Amniotic stem cell (primary cell): ENCODE results near the gene UBA5.
A peak's percentile ranks its signal among the peaks of the same experiment; 100 is the strongest.

ENCODE experiments used
- DNase-seq: peaks from one replicate; lab custom pipeline; 2025; lab: John Stamatoyannopoulos, UW

UBA5 gene

DNA sequence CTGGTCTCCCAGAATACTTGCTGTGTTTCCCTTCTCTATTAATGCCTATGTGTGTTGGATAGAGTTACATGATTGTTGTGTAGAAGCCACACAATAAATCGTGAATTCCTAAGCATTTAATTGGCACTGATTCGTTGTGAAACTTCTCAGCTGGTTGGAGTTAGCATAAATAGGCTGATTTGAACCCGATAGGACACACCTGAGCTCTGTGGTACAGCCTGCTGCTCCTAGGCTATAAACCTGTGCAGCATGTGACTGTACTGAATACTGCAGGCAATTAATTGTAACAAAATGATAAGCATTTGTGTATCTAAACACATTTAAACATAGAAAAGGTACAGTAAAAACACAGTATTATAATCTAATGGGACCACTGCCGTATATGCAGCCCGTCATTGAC is 5.4 kb upstream of the UBA5 start:
- no peak for DNase-seq

DNA sequence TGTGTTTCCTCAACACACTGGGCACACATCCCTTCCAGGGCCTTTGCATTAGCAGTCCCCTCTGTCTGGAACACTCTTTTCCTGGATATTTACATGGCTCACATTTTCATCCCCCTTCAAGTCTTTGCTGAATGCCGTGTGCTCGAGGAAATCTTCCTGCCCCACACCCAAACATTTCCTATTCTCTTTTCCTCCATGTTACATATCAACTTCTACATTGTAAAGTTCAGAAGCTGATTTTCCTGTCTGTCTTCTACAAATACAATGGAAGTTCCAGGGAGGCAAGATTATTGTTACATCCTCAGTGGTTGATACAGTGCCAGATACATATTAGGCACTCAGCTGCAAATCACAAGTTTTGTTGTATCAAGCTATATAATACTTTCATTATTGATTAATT is 4.7 kb upstream of the UBA5 start:
- DNase-seq, result no peak

DNA sequence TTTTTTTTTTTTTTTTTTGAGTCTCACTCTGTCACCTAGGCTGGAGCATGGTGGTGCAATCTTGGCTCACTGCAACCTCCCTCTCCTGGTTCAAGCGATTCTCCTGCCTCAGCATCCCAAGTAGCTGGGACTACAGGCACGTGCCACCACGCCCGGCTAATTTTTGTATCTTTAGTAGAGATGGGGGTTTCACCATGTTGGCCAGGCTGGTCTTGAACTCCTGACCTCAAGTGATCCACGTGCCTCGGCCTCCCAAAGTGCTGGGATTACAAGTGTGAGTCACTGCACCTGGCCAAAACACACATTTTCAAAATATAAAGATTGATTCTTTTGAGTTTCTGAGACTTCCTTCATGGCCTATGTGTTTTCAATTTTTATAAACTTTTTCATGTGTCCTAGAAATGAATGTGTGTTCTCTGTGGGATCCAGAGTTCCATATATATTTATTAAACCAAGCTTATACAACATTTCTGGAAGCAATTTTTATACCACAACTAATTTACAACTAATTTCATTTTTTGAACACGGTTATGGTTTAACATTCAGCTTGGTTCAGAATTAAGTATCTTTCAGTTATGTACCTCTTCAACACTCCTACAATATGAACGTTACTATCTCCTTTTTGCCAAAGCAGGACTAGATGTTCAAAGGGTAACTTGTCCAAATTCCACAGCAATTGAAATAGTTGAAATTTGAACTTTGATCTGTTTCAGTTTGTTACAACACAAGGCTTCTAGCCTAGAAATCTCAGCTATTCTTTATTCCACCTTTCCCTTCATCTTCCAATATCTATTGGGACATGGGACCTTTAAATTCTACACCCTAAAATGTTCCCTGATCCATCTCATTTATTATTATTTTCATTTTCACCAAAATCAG is 2.0 kb upstream of the UBA5 start:
- DNase-seq, result no peak

DNA sequence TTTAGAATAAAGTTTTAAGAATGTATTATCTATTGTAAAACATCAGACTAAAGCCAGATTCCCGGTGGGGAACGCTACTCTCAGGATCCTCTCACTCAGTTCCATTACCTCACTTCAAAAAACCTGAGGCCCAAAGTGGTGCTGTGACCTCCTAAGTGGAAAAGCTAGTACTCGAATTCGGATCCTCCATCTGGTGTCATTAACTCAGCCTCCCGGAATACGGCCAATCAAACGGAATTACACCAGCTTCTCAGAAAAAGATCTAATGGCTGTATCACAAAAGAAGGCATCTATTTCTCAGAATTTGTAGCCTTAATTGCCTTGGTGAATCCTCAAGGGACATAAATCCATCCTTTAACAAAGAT is 1.1 kb upstream of the UBA5 start:
- DNase-seq, result no peak

DNA sequence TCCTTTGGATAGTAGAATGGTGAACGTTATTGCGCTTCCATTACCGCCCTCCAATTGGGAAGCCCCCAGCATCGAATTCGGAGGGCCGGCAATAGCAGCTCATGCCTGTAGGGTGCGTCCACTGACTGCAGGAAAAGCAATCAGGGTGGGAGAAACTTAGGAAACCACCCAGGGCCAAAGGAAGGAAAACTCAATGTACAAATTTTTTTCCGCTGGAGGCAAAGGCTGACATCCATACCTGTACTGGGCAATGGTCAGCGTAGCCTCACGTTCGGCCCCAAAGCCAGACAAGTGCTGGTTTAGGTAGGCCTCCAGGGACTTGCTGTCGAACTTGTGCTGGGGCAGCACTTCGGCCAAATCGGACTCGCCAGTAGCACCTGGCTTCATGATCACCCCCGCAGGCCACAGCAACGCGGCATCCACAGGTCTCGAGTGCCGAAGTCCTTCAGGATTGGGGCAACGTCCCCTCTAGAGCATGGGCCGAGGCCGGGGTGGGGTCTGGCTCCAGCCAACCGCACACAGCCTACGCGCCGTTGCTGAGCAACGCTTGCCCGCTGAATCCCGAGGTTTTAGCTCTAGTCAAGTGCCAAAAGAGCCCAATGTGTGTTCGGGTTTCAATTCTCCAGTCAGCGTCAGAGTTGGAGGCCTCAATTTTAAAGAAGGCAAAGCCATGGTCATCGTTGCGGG is 621 bp upstream of the UBA5 start, which contains the start of gene ACAD11:
ACAD11 (minus strand) TSS at position 445 of the 687 bp plus-strand sequence; CDS start at position 387, 58 bp downstream.
- peak; percentile 64 for DNase-seq

DNA sequence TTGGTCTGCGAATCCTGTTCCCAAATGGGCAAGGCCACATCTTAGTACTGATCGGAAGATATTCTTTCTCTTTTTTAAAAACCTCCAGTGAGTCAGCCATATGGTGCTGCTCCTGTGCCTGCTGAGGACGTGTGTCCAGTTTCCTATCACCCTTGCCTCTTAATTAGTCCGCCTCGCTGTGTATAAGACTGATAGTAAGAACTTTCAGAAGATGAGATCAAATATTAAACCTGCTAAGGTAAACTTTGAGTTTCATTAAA is 612 bp downstream of the UBA5 start:
- DNase-seq, result no peak

DNA sequence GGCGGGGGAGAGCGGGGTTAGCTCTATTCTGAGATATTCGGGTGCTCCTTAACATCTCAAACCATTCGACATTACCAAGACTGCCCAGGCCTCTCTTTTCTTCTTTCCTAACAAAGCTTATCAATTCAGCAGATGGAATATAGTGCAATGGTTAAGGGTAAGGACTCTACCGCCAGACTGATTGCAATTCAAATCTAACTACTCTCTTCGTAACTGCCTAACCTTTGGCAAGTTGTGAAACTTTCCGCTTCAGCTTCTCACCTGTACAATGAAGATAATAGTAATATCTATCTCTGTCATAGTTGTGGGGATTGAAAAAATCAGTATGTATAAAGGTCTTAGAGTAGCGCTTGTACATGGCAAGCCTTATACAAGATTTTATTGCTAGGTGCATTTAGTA is 972 bp downstream of the UBA5 start:
- no peak for DNase-seq

DNA sequence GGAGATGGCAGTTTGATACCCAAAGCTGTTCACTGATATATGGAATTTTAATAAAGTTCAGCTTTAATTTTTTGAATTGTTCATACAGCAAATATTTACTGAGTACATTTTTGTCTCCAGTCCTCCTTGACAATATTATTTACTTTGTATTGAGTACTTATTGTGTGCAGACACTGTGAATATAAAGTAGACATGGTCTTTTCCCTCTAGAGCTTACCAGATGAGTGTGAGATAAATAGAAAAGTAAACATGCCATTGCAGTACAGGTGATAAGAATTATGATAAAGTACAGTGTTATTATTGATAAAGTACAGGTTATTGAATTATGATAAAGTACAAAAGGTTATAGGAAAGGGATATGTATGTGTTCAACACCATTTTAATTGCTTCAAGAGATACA is 2.1 kb downstream of the UBA5 start:
- DNase-seq, result no peak

DNA sequence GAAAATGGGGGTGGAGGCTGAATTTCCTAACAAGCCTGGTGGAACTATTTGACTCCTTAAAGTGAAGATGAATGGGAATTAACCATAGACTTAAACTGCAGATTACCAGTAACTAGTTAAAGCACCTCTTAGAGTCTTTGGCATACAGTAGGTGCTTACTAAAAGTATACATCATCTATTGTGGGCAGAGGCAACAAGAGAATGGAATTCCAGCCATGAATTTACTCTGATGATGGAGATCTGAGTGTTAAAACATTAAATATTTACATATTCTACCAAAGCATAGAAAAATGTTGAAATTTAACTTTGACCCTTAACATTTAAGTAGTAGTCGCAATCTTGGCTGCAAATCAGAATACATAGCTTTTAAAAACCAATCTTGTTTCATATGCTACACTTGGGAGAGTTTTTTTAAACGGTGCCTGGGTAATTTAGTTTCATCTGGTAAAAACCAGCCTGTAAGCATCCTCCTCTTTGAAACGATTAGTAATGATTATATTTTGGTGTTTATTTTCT is 5.2 kb downstream of the UBA5 start:
- DNase-seq, result no peak

DNA sequence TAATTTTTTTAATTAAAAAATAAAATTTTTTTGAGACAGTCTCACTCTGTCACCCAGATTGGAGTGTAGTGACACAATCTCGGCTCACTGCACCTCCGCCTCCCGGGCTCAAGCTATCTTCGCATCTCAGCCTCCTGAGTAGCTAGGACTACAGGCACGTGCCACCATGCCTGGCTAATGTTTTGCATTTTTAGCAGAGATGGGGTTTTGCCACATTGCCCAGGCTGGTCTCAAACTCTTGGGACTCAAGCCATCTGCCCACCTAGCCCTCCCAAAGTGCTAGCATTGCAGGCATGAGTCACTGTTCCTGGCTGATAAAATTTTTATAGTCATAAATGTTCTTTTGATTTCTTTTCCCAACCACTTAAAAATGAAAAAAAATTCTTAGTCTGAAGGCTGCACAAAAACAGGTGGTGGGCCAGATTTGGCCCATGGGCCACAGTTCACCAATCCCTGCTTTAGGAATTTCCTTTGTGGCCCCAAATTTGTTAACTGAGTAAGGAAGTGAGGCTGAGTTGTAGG is 9.2 kb downstream of the UBA5 start:
- no peak for DNase-seq

DNA sequence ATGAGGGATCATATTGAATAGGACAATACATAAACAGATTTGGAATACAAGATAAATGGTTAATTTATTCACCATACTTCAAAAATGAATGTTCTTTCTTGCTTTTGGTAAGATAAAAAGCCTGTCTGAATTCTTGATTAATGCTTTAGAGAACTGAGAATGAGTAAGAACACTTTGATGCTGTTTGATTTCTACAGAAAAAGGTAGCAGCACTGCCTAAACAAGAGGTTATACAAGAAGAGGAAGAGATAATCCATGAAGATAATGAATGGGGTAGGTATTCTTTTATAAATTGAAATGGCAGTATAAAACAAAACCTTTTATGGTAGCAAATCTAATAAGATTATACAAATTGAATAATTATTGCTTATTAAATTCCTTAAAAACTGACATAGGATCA is 15.3 kb downstream of the UBA5 start:
- DNase-seq, result no peak

DNA sequence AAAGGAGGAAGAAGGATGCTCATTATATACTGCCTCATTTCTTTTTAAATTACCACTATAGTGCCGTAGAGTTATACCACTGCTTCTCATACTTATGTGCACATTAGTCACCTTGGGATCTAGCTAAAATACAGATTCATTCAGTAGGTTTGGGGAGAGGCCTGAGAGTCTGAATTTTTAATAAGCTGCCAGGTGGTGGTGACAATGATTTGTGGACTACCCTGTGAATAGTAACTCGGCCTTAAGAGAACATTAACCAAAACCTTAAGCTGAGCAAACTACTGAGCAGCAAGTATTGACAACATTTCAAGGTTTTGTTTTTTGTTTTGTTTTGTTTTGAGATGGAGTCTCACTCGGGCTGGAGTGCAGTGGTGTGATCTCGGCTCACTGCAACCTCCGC is 19.8 kb downstream of the UBA5 start:
- DNase-seq, result no peak

DNA sequence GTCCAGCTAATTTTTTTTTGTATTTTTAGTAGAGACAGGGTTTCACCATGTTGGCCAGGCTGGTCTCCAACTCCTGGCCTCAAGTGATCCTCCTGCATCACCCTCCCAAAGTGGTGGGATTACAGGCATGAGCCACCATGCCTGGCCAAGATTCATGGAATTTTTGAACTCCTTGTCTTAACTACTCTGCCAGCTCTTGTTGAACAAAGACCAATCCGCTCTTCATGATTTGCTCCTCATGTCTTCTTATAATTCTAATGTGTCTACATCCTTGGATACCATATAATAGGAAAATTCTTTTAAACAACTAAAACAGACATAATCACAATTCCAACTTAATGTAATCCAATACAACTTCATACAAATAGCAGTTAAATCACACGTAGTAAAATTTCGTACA is 21.3 kb downstream of the UBA5 start:
- DNase-seq, result no peak

DNA sequence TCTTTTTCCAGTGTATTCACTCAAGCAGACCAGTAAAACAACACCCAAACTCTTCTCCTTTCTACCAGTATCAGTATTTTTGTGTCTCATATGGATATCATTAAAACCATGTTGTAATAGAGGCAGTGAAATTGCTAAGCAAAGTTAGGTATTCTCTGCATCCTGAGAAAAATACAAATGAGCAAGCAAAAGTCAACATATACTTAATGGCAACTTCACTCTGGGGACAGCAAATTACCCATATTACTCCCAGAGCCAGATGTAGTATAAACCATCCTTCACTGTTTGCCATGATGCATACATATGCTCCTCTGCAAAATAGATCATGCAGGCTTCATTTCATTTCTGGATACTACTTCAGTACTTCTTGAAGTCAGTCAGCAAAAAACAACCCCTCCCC is 22.1 kb downstream of the UBA5 start:
- no peak for DNase-seq

DNA sequence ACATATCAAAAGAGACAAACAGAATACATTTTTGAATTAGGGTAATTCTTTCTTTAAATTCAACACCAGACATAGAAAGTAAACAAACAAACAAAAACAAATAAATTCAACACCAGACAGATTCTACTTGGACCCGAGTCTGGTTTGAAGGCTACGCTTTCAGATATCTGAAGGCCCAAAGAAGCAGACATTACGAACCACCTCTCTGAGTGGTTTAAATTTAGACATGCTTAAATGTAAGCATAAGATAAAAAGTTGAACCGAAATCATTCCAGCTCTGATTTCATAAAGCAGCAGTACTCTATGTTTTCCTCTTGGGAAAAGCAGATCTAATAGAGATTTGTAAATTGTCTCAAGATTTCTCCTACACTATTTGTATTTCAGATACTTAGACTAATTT is 29.9 kb downstream of the UBA5 start:
- no peak for DNase-seq

DNA sequence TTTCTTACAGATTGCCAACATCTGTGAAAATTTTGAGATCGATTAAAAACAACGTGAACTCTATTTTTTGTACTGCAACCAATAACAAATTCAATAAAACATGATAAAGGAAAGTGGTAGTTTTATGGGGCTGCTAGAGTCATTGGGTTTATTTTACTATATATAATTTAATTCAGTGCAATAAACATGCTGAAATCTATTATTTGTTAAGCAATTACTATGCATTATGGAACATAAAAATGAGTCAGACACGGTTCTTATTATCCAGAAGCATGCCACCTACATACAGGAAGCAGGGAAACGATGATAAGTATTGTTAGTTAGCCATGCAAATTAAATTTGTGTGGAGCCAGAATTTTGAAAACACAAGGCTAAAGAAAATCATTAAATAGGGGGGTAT is 34.9 kb downstream of the UBA5 start:
- no peak for DNase-seq

DNA sequence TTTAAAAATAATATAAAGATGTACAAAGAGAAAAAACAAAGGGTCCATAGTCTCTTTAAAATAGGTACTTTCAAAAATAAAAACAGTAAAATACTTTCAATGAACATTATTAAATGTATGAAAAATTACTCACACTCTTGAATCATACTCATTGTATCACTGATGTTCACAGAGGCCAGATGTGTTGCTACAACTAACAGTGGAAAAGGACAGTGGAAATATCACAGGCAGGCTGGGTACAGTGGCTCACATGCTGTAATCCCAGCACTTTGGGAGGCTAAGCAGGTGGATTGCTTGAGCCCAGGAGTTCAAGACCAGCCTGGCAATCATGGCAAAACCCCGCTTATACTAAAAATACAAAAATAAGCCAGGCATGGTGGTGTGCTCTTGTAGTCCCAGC is 35.3 kb downstream of the UBA5 start:
- DNase-seq, result no peak

DNA sequence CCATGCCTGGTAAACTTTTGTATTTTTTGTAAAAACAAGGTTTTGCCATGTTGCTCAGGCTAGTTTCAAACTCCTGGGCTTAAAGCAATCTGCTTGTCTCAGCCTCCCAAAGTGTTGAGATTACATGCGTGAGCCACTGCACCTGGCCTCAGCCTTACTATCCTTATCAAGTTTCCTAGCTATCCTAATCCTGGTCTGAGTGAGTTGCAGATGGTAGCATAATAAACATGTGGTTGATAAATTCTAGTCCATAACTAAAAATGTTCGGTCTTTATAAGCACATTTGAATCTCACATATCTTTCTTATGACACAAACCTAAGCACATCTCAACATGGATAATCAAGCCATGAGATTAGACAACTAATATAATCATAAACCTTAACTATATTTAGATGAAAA is 43.6 kb downstream of the UBA5 start:
- DNase-seq, result no peak

DNA sequence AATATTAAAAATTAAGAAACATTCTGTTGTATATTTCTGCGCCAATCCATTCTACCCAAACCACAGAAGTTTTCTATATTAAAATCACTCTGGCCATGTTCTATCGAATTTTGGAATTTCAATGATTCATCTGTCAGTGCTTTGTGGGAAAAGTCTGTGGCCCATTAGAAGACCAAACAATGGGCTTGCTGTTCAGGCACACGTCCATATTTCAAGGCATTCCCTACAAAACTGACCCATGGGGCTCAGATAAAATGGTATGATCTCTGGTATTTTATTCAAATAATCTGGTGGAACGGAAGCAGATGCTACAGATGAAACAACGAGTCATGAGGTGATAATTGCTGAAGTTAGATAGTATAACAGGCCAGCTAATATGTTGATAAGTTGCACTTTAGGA is 49.6 kb downstream of the UBA5 start:
- no peak for DNase-seq

DNA sequence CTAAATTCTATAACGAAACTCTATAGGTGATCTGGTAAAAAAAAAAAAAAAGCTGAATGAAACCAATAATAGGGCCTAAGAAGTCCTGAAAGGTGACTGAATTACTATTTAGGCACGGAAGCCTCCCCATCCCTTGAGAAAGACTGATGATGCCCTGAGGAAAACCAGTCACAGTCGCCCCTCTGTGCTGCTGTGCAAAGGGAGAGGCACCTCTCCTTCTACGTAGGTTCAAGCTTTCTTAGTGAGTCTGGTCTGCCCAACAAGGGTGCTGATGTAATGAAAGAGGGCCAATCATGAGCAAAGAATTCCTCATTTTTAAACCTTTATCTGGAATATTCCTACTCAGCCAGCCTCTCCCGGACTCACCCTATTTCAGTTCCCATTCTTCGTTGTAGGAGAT is 50.2 kb downstream of the UBA5 start:
- DNase-seq, result no peak

DNA sequence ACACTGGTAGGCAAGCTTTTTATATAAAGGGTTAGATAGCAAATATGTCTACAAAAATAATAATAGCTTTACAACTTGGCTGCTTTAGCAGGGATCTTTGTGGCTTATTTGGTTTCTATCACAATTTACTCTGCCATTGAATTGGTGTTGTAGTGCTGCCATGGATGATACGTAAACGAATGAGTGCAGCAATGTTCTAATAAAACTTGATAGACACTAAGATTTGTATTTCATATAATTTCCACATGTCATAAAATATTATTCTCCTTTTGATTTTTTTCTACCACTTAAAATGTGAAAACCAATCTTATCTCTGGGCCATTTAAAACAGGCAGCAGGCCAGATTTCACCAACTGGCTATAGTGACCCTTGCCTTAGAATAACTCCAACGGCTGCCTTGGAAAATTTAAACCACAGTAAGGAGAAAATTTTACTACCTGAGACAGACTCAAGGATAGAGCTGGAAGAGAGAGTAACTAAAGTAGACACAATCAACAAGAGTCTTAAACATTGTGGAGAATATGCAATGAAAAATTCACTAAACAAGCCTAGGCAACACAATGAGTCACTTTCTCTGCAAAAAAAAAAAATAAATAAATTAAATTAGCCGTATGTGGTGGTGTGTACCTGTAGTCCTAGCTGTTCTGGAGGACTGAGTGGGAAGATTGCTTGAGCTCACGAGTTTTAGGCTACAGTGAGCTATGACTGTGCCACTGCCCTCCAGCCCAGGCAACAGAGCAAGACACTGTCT is 54.0 kb downstream of the UBA5 start:
- DNase-seq, result no peak

DNA sequence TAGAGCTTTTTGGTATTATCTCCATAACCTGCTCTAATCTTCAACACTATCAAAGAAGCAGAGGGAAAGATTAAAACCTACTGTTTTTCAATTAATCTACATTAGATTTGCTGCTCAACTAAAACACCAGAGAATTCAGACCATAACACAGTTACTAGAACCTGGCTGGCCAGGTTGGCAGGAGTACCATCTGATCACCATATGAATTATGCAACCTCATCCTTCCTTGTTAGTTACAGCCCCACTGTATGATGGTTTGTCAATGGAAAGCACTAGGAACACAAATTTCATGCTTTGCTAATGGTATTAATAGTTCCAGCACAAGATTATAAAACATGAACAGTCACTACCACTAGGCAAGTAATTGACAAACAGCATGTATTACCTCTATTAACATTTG is 56.2 kb downstream of the UBA5 start:
- no peak for DNase-seq

DNA sequence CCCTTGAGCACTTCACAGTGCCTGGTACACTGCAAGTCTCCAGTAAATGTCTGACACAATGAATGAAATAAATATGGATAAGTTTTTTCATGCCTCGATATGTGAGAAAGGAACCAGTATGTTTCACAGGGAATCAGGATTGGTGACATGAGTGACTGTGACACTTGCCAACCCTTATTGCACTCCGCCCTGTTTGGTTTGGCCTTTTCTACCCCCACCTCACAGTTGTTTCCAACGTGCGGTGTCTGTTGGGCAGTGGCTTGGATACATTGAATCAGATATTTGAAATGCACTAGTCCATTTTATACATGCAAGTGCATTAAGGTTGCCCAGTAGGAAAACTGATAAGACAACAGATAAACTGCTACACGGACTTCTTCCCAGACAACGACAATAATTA is 60.1 kb downstream of the UBA5 start:
- DNase-seq, result no peak
